HepG2 (cell line): ENCODE data around the gene DAD1. TPM values are rescaled to one million over a fixed set of nuclear protein-coding genes. Genes with fewer than 3 reads are reported as not detected.
A peak's percentile ranks its signal among the peaks of the same experiment; 100 is the strongest.

Experiments used
- AKAP8 ChIP-seq: sonication (generic); formaldehyde crosslinking; IDR thresholded peaks from 2 replicates; pipeline ENCODE4 v1.5.1; 2020; ENCODE audit warnings: mild to moderate bottlenecking, missing genetic modification reagents
- CREM ChIP-seq, 2 experiments: sonication (generic) in 1 of 2; formaldehyde crosslinking in 1 of 2; IDR thresholded peaks; 2 replicates each; pipeline versions ENCODE4 v1.4.0 to v1.6.1; 2016 to 2020; ENCODE audit warnings: antibody characterized with exemption in 1 of 2, mild to moderate bottlenecking in 1 of 2, missing genetic modification reagents in 1 of 2
- DNMT3B ChIP-seq: conservative IDR thresholded peaks from 2 replicates; pipeline ENCODE4 v1.6.1; 2016; ENCODE audit warnings: missing biosample characterization, control low read depth
- HCFC1 ChIP-seq: fragments of 150-350 bp; IDR thresholded peaks from 2 replicates; pipeline ENCODE4 v1.6.1; 2014; ENCODE audit warnings: low read depth, low read length
- HDAC6 ChIP-seq: fragments of 200-600 bp; sonication (generic); IDR thresholded peaks from 2 replicates; pipeline ENCODE4 v1.7.0; 2017; ENCODE audit warnings: mild to moderate bottlenecking, antibody characterized with exemption, low read length, low read depth
- KDM6A ChIP-seq: IDR thresholded peaks from 2 replicates; pipeline ENCODE4 v1.6.1; 2016; ENCODE audit warnings: low read depth
- KLF12 ChIP-seq: sonication (generic); formaldehyde crosslinking; IDR thresholded peaks from 2 replicates; pipeline ENCODE4 v1.4.0; 2020; ENCODE audit warnings: missing genetic modification reagents, borderline replicate concordance
- MXD4 ChIP-seq: IDR thresholded peaks from 2 replicates; pipeline ENCODE4 v1.6.1; 2016; ENCODE audit warnings: mild to moderate bottlenecking, missing biosample characterization, missing genetic modification reagents
- MYC ChIP-seq: sonication (generic); formaldehyde crosslinking; IDR thresholded peaks from 2 replicates; pipeline ENCODE4 v1.9.0; 2021; ENCODE audit warnings: missing genetic modification reagents, borderline replicate concordance
- SMAD1 ChIP-seq: sonication (generic); formaldehyde crosslinking; IDR thresholded peaks from 2 replicates; pipeline ENCODE4 v1.4.0; 2020; ENCODE audit warnings: missing genetic modification reagents, low read depth, mild to moderate bottlenecking, borderline replicate concordance
- SMYD3 ChIP-seq: sonication (generic); formaldehyde crosslinking; IDR thresholded peaks from 2 replicates; pipeline ENCODE4 v1.8.1; 2023; ENCODE audit warnings: mild to moderate bottlenecking, missing genetic modification reagents
- SNRNP70 ChIP-seq: fragments of 200-400 bp; formaldehyde crosslinking; IDR thresholded peaks from 2 replicates; pipeline ENCODE4 v1.6.1; 2017; ENCODE audit warnings: mild to moderate bottlenecking, low read depth, low read length, moderate library complexity
- TSC22D2 ChIP-seq: sonication (generic); formaldehyde crosslinking; IDR thresholded peaks from 2 replicates; pipeline ENCODE4 v1.5.1; 2020; ENCODE audit warnings: missing genetic modification reagents, mild to moderate bottlenecking, borderline replicate concordance
- ZNF17 ChIP-seq: sonication (generic); formaldehyde crosslinking; IDR thresholded peaks from 2 replicates; pipeline ENCODE4 v1.5.0; 2020; ENCODE audit warnings: mild to moderate bottlenecking, missing genetic modification reagents
- ZNF207 ChIP-seq: fragments of 450-650 bp; IDR thresholded peaks from 2 replicates; pipeline ENCODE4 v1.6.1; 2016; ENCODE audit warnings: antibody characterized with exemption, borderline replicate concordance
- ZNF230 ChIP-seq: sonication (generic); formaldehyde crosslinking; IDR thresholded peaks from 2 replicates; pipeline ENCODE4 v1.4.0; 2020; ENCODE audit warnings: mild to moderate bottlenecking, missing genetic modification reagents
- ZNF260 ChIP-seq: sonication (generic); formaldehyde crosslinking; IDR thresholded peaks from 2 replicates; pipeline ENCODE4 v1.4.0; 2020; ENCODE audit warnings: missing genetic modification reagents, low read depth, mild to moderate bottlenecking, borderline replicate concordance
- ZNF83 ChIP-seq: sonication (generic); formaldehyde crosslinking; IDR thresholded peaks from 2 replicates; pipeline ENCODE4 v1.4.0; 2020; ENCODE audit warnings: missing genetic modification reagents, mild to moderate bottlenecking, borderline replicate concordance
- ZNF850 ChIP-seq: sonication (generic); formaldehyde crosslinking; conservative IDR thresholded peaks from 2 replicates; pipeline ENCODE4 v1.9.0; 2021; ENCODE audit warnings: mild to moderate bottlenecking, missing genetic modification reagents
- ZNF891 ChIP-seq: sonication (generic); formaldehyde crosslinking; IDR thresholded peaks from 2 replicates; pipeline ENCODE4 v1.5.0; 2020; ENCODE audit warnings: mild to moderate bottlenecking, missing genetic modification reagents
- polyA plus RNA-seq, 8 experiments: library from polyadenylated mRNA; depleted of rRNA in 3 of 8; stranded (reverse) in 7 of 8; unstranded in 1 of 8; fragments of >200 nt; fragmentation: Illumina TruSeq in 4 of 8; extraction: Trizol in 4 of 8; gene quantifications; 2 replicates each; pipeline versions ENCODE4 v1.2.1 to v1.2.3, GENCODE V29; 2011 to 2016; ENCODE audit warnings: low read depth in 4 of 8, missing spikeins in 1 of 8, mixed read lengths in 1 of 8; ENCODE audit not compliant: insufficient read depth in 1 of 8
- total RNA-seq, 5 experiments: library from RNA; depleted of rRNA; stranded (reverse); fragments of >200 nt; fragmentation: Illumina TruSeq; extraction: Trizol; gene quantifications; 2 replicates each; pipeline ENCODE4 v1.2.3, GENCODE V29; 2016; ENCODE audit warnings: low read depth in 1 of 5
- TF ChIP-seq, protein P1 (sequence below): sonication (generic); formaldehyde crosslinking; IDR thresholded peaks from 2 replicates; pipeline ENCODE4 v1.4.0; 2020; ENCODE audit warnings: missing genetic modification reagents
- TF ChIP-seq, protein P2 (sequence below): sonication (generic); formaldehyde crosslinking; conservative IDR thresholded peaks from 2 replicates; pipeline ENCODE4 v1.8.0; 2022; ENCODE audit warnings: low read depth, missing genetic modification reagents
- TF ChIP-seq, protein P3 (sequence below): sonication (generic); formaldehyde crosslinking; IDR thresholded peaks from 2 replicates; pipeline ENCODE4 v1.9.0; 2021; ENCODE audit warnings: missing genetic modification reagents, mild to moderate bottlenecking, borderline replicate concordance
- TF ChIP-seq, protein P4 (sequence below): sonication (generic); formaldehyde crosslinking; IDR thresholded peaks from 2 replicates; pipeline ENCODE4 v1.9.0; 2022; ENCODE audit warnings: missing genetic modification reagents, mild to moderate bottlenecking, borderline replicate concordance

DAD1 gene
- total and polyA plus RNA-seq, 2 of the 13 experiments (the other 11 are each of a cell fraction or from before 2014, with no cell fraction given): 558 to 626 TPM

DNA sequence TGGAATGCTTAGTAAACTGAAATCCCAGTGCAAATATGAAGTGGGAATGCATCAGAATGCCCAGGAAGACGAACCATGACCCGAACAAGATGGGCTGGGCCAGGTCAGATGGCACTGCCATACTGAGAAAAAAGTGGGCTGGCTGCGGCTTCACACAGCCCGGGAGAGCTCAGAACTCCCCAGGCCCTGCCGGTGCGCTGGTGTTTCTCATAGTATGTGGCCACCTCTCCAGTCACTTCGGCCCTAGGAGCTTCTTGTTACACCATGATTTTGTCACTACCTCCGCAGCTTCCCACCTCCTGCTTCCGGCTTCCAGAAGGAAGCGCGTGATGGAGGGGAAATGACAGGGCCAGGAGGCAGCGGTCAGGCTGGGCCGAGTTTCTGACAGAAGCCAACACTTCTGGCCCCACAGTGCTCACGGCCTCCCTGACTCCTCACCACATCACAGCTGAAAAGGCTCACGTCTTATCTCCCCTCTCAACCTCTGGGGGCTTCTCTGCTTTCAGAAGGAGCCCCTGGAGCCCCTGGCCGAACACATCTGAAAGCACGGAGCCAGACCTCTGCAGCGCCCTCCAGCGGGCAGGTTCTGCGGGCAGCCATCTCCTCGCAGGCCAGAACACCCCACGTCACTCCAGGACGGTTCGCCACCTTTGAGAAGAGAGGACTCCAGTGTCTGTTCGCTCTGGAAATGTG lies 30.7 kb downstream of the DAD1 start (continued):
- TF ChIP-seq, protein P1, sequence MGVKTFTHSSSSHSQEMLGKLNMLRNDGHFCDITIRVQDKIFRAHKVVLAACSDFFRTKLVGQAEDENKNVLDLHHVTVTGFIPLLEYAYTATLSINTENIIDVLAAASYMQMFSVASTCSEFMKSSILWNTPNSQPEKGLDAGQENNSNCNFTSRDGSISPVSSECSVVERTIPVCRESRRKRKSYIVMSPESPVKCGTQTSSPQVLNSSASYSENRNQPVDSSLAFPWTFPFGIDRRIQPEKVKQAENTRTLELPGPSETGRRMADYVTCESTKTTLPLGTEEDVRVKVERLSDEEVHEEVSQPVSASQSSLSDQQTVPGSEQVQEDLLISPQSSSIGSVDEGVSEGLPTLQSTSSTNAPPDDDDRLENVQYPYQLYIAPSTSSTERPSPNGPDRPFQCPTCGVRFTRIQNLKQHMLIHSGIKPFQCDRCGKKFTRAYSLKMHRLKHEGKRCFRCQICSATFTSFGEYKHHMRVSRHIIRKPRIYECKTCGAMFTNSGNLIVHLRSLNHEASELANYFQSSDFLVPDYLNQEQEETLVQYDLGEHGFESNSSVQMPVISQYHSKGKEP (CRISPR knock-in tag): no peak
- TF ChIP-seq SMAD1 (CRISPR knock-in tag): 0 out of 2 replicates have a peak, but pooled peaks have one; percentile 85
- TF ChIP-seq KLF12: no peak
- no peak for TF ChIP-seq KDM6A (CRISPR knock-in tag)
- TF ChIP-seq ZNF17 (CRISPR knock-in tag): no peak
- no peak for TF ChIP-seq AKAP8 (CRISPR knock-in tag)
- no peak; the same call in 1 of the 2 replicates for TF ChIP-seq HCFC1
- TF ChIP-seq SMYD3: no peak
- TF ChIP-seq ZNF230 (CRISPR knock-in tag): 0 out of 2 replicates have a peak, but pooled peaks have one; percentile 48
- TF ChIP-seq DNMT3B (CRISPR knock-in tag): no peak
- TF ChIP-seq ZNF207: no peak
- peak; percentile 69; the same call in 1 of the 2 replicates for TF ChIP-seq ZNF891 (CRISPR knock-in tag)
- TF ChIP-seq ZNF83 (CRISPR knock-in tag): peak; percentile 73; the same call in 1 of the 2 replicates
- TF ChIP-seq CREM (IDR thresholded peaks at IDR 0.05): no peak
- 0 out of 2 replicates have a peak, but pooled peaks have one; percentile 25 for TF ChIP-seq CREM (CRISPR knock-in tag; IDR thresholded peaks at IDR 0.05)
- TF ChIP-seq SNRNP70: no peak
- TF ChIP-seq ZNF850 (CRISPR knock-in tag): no peak
- TF ChIP-seq TSC22D2 (CRISPR knock-in tag): no peak
- TF ChIP-seq MXD4: no peak
- no peak for TF ChIP-seq ZNF260
- no peak for TF ChIP-seq HDAC6
- TF ChIP-seq MYC (CRISPR knock-in tag): no peak; the same call in 1 of the 2 replicates
- TF ChIP-seq, protein P2, sequence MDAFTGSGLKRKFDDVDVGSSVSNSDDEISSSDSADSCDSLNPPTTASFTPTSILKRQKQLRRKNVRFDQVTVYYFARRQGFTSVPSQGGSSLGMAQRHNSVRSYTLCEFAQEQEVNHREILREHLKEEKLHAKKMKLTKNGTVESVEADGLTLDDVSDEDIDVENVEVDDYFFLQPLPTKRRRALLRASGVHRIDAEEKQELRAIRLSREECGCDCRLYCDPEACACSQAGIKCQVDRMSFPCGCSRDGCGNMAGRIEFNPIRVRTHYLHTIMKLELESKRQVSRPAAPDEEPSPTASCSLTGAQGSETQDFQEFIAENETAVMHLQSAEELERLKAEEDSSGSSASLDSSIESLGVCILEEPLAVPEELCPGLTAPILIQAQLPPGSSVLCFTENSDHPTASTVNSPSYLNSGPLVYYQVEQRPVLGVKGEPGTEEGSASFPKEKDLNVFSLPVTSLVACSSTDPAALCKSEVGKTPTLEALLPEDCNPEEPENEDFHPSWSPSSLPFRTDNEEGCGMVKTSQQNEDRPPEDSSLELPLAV: no peak
- TF ChIP-seq, protein P3, sequence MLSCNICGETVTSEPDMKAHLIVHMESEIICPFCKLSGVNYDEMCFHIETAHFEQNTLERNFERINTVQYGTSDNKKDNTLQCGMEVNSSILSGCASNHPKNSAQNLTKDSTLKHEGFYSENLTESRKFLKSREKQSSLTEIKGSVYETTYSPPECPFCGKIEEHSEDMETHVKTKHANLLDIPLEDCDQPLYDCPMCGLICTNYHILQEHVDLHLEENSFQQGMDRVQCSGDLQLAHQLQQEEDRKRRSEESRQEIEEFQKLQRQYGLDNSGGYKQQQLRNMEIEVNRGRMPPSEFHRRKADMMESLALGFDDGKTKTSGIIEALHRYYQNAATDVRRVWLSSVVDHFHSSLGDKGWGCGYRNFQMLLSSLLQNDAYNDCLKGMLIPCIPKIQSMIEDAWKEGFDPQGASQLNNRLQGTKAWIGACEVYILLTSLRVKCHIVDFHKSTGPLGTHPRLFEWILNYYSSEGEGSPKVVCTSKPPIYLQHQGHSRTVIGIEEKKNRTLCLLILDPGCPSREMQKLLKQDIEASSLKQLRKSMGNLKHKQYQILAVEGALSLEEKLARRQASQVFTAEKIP: no peak
- TF ChIP-seq, protein P4, sequence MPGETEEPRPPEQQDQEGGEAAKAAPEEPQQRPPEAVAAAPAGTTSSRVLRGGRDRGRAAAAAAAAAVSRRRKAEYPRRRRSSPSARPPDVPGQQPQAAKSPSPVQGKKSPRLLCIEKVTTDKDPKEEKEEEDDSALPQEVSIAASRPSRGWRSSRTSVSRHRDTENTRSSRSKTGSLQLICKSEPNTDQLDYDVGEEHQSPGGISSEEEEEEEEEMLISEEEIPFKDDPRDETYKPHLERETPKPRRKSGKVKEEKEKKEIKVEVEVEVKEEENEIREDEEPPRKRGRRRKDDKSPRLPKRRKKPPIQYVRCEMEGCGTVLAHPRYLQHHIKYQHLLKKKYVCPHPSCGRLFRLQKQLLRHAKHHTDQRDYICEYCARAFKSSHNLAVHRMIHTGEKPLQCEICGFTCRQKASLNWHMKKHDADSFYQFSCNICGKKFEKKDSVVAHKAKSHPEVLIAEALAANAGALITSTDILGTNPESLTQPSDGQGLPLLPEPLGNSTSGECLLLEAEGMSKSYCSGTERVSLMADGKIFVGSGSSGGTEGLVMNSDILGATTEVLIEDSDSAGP (CRISPR knock-in tag): 0 out of 2 replicates have a peak, but pooled peaks have one; percentile 49
